NCI-H526 (cell line): ENCODE data around the gene ENDOD1.

Experiments
- DNase-seq, 2 experiments: peaks; one replicate each; lab custom pipeline; 2025; lab: John Stamatoyannopoulos, UW

Gene ENDOD1

GRCh38 chr11:95143106-95143681 is 53.5 kb downstream of the ENDOD1 start:
- DNase-seq = no peak

GRCh38 chr11:95144313-95145235 is 54.9 kb downstream of the ENDOD1 start:
- DNase-seq = no peak

- DNase-seq = no peak
Measured at GRCh38 chr11:95145430-95146060, 55.9 kb downstream of the ENDOD1 start.

- DNase-seq = no peak
Measured at GRCh38 chr11:95147364-95147905, 57.8 kb downstream of the ENDOD1 start.

GRCh38 chr11:95148406-95148805 is 58.8 kb downstream of the ENDOD1 start:
- no peak for DNase-seq

GRCh38 chr11:95148938-95149337 is 59.3 kb downstream of the ENDOD1 start:
- DNase-seq = no peak

GRCh38 chr11:95149651-95150364 is 60.2 kb downstream of the ENDOD1 start:
- DNase-seq = peak; percentile 39 to 86

GRCh38 chr11:95150956-95151684 is 61.5 kb downstream of the ENDOD1 start:
- DNase-seq = peak; percentile 82 to 96

- DNase-seq = no peak
Measured at GRCh38 chr11:95152876-95153856, 63.5 kb downstream of the ENDOD1 start.

GRCh38 chr11:95153857-95154246 is 64.2 kb downstream of the ENDOD1 start:
- no peak for DNase-seq

- DNase-seq = peak; percentile 71 to 88
Measured at GRCh38 chr11:95154514-95154913, 64.9 kb downstream of the ENDOD1 start.

GRCh38 chr11:95155385-95155784 is 65.7 kb downstream of the ENDOD1 start:
- no peak for DNase-seq

GRCh38 chr11:95156133-95156721 is 66.6 kb downstream of the ENDOD1 start:
- peak in 1 of 2 experiments; percentile 15 for DNase-seq

- no peak for DNase-seq
Measured at GRCh38 chr11:95156916-95157541, 67.4 kb downstream of the ENDOD1 start.

- DNase-seq = no peak
Measured at GRCh38 chr11:95157824-95158223, 68.2 kb downstream of the ENDOD1 start.

- no peak for DNase-seq
Measured at GRCh38 chr11:95161248-95161647, 71.6 kb downstream of the ENDOD1 start.

GRCh38 chr11:95163106-95163505 is 73.5 kb downstream of the ENDOD1 start:
- DNase-seq = no peak

GRCh38 chr11:95165638-95166037 is 76.0 kb downstream of the ENDOD1 start:
- no peak for DNase-seq

GRCh38 chr11:95166781-95167180 is 77.1 kb downstream of the ENDOD1 start:
- DNase-seq = no peak
